IPS-15b (cell line): Measurements from ENCODE around the gene NPB.
A peak's percentile ranks its signal among the peaks of the same experiment; 100 is the strongest.

ENCODE experiments used
- H3K27me3 ChIP-seq: one replicate; pipeline ENCODE4 v1.6.1; 2013; ENCODE audit warnings: low read length; ENCODE audit not compliant: control insufficient read depth, insufficient read depth
- H3K36me3 ChIP-seq: one replicate; pipeline ENCODE4 v1.6.1; 2013; ENCODE audit warnings: low read length; ENCODE audit not compliant: control insufficient read depth, insufficient read depth
- H3K4me1 ChIP-seq: one replicate; pipeline ENCODE4 v1.6.1; 2013; ENCODE audit warnings: mild to moderate bottlenecking, low read length; ENCODE audit not compliant: control insufficient read depth, insufficient read depth
- H3K4me3 ChIP-seq: one replicate; pipeline ENCODE4 v1.5.1; 2013; ENCODE audit warnings: low read depth, low read length
- H3K9ac ChIP-seq: one replicate; pipeline ENCODE4 v1.6.1; 2013; ENCODE audit warnings: low read depth, mild to moderate bottlenecking, low read length
- H3K9me3 ChIP-seq: one replicate; pipeline ENCODE4 v1.6.1; 2013; ENCODE audit warnings: mild to moderate bottlenecking, low read length; ENCODE audit not compliant: control insufficient read depth, insufficient read depth

Gene NPB

GRCh38 chr17:81891303-81891552 is 10.8 kb upstream of the NPB start:
- no peaks in the 10 kb centered on the region for H3K27me3 ChIP-seq
- peak overlapping the region; percentile 65 for H3K4me3 ChIP-seq
- no peaks in the 10 kb centered on the region for H3K9me3 ChIP-seq
- peaks cover 47% of the 10 kb centered on the region for H3K36me3 ChIP-seq
- no peak overlapping the region for H3K9ac ChIP-seq
- no peaks in the 10 kb centered on the region for H3K4me1 ChIP-seq

- Histone ChIP-seq H3K27me3 (no peaks in the 10 kb centered on the region), H3K4me1 (no peaks in the 10 kb centered on the region), H3K4me3 (no peak overlapping the region), H3K36me3 (peaks cover 39% of the 10 kb centered on the region), H3K9ac (no peak overlapping the region), H3K9me3 (no peaks in the 10 kb centered on the region)
These were observed 6.6 kb upstream of the NPB start for GRCh38 chr17:81895400-81895799.

- no peaks in the 10 kb centered on the region for H3K4me1 ChIP-seq
- H3K9me3 ChIP-seq: no peaks in the 10 kb centered on the region
These were observed 3.8 kb upstream of the NPB start for GRCh38 chr17:81898029-81898866.

GRCh38 chr17:81898885-81899284 is 3.2 kb upstream of the NPB start:
- H3K4me1 ChIP-seq: no peaks in the 10 kb centered on the region
- H3K9me3 ChIP-seq: no peaks in the 10 kb centered on the region
- H3K27me3 ChIP-seq: peaks cover 9% of the 10 kb centered on the region
- no peak overlapping the region for H3K4me3 ChIP-seq
- peaks cover 39% of the 10 kb centered on the region for H3K36me3 ChIP-seq
- H3K9ac ChIP-seq: no peak overlapping the region

More at GRCh38 chr17:81898029-81898866, 3.8 kb upstream of the NPB start:
- peaks cover 9% of the 10 kb centered on the region for H3K27me3 ChIP-seq
- H3K4me3 ChIP-seq: no peak overlapping the region
- peaks cover 39% of the 10 kb centered on the region for H3K36me3 ChIP-seq
- no peak overlapping the region for H3K9ac ChIP-seq

GRCh38 chr17:81899514-81900166 is 2.4 kb upstream of the NPB start:
- Histone ChIP-seq H3K4me3 (no peak overlapping the region), H3K9me3 (no peaks in the 10 kb centered on the region), H3K4me1 (no peaks in the 10 kb centered on the region), H3K9ac (no peak overlapping the region), H3K27me3 (peaks cover 9% of the 10 kb centered on the region), H3K36me3 (peaks cover 35% of the 10 kb centered on the region)

- H3K4me1 ChIP-seq: no peaks in the 10 kb centered on the region
- no peak overlapping the region for H3K9ac ChIP-seq
- H3K4me3 ChIP-seq: no peak overlapping the region
- no peaks in the 10 kb centered on the region for H3K9me3 ChIP-seq
- peaks cover 39% of the 10 kb centered on the region for H3K36me3 ChIP-seq
- peaks cover 9% of the 10 kb centered on the region for H3K27me3 ChIP-seq
These were observed 1.7 kb upstream of the NPB start for GRCh38 chr17:81900181-81900820.

- Histone ChIP-seq H3K4me3 (no peak overlapping the region), H3K9ac (no peak overlapping the region), H3K27me3 (peaks cover 9% of the 10 kb centered on the region), H3K4me1 (no peaks in the 10 kb centered on the region), H3K9me3 (no peaks in the 10 kb centered on the region), H3K36me3 (peaks cover 37% of the 10 kb centered on the region)
These were observed 643 bp upstream of the NPB start for GRCh38 chr17:81901167-81902022.

- Histone ChIP-seq H3K9ac (peak overlapping the region; percentile 37), H3K9me3 (no peaks in the 10 kb centered on the region), H3K4me3 (peak overlapping the region; percentile 30), H3K36me3 (peaks cover 42% of the 10 kb centered on the region), H3K4me1 (no peaks in the 10 kb centered on the region), H3K27me3 (peaks cover 9% of the 10 kb centered on the region)
These were observed 796 bp downstream of the NPB start for GRCh38 chr17:81902653-81903414.

GRCh38 chr17:81903415-81903831 is 1.4 kb downstream of the NPB start:
- Histone ChIP-seq H3K4me3 (no peak overlapping the region), H3K4me1 (no peaks in the 10 kb centered on the region), H3K9me3 (no peaks in the 10 kb centered on the region), H3K9ac (peak overlapping the region; percentile 24), H3K36me3 (peaks cover 43% of the 10 kb centered on the region), H3K27me3 (peaks cover 9% of the 10 kb centered on the region)

- Histone ChIP-seq H3K4me3 (no peak overlapping the region), H3K9ac (no peak overlapping the region), H3K9me3 (no peaks in the 10 kb centered on the region), H3K27me3 (peaks cover 9% of the 10 kb centered on the region), H3K4me1 (no peaks in the 10 kb centered on the region), H3K36me3 (peaks cover 38% of the 10 kb centered on the region)
These were observed 2.0 kb downstream of the NPB start for GRCh38 chr17:81903896-81904599.
